ENCODE measurements around the gene PRKAG2.

Gene PRKAG2

DNA sequence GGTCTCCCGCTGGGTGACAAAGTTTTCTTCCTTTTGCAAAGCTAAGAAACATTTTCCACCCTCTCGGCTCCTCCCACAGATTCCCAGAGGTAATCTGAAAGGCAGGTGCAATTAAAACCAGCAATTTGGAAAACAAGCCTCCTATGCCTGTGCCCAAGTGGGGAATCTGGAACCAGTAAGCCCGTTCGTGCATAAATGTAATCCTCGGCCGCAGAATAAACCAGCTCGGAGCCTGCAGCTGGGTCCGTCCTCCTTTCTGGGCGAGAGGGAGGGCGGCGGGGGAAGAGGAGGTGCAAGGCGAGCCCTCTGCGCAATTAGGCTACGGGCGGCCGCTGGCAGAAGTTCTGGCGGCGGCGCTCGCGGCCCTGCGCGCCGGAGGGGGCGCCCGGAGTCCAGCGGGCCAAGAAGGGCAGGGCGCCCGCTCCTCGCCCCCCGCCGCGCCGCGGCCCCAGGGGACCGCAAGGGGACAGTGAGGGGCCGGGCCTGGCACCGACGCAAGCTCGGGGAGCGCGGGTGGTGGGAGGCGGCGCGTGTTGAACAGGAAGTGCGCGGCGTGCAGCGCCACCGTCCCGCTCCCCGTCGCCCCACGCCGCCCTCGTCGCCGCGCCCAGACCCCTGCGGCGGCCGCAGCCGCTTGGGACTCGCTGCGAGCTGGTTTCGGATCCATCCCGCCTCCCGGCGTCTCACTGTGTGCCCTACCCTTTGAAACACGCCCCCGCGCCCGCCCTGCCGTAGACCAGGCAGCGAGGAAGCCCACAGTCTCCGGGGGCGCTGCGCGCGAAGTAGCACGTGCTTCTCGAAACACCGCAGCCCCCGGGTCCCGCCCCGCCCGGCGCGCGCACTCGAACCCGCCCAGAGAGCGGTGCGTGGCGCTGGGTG is at the start of gene PRKAG2:
TSS of gene PRKAG2 (minus strand) at position 217 of the 879 bp plus-strand sequence. CDS start 495 bp downstream, outside the sequence.
- no peaks in the 10 kb centered on the region for H3K27me3 ChIP-seq (ENCODE audit: control insufficient read depth in 1 of 2, insufficient read depth in 2 of 2, low read length in 2 of 2)
- peak within 1 kb of the TSS; percentile 60 for H3K27ac ChIP-seq (ENCODE audit: low read length)
- H3K4me3 ChIP-seq (ENCODE audit: low read length in 2 of 2), result peak within 1 kb of the TSS; percentile 82 to 86
- H3K9me3 ChIP-seq (ENCODE audit: control insufficient read depth in 2 of 2, low read length in 2 of 2), result no peaks in the 10 kb centered on the region
- peak within 1 kb of the TSS; percentile 58 to 62 for H3K9ac ChIP-seq (ENCODE audit: low read length in 2 of 2)
- H3K36me3 ChIP-seq (ENCODE audit: control insufficient read depth in 2 of 2, insufficient read depth in 2 of 2, low read length in 2 of 2), result no peaks in the 10 kb centered on the region
- peaks cover 23% of the 10 kb centered on the region for H3K4me1 ChIP-seq (ENCODE audit: control insufficient read depth, insufficient read depth, low read length)

DNA sequence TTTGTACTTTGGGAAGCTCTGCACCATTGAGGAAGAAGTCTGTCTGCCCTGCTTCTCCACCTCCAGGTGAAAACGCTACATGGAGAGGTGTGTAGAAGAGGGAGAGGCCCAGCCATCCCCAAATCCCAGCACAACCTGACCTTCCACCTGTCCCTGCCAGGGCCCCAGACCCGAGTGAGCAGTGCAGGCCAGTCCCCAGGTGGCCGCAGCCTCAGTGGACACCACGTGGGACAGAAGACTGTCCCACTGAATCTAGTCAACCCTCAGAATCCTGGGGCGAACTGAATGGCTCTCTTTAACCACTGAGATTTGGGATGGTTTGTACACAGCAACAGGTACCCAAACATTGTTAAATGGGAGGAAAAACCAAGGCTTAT is 49.4 kb upstream of the PRKAG2 start:
- Histone ChIP-seq H3K36me3 (ENCODE audit: control insufficient read depth in 2 of 2, insufficient read depth in 2 of 2, low read length in 2 of 2) (no peaks in the 10 kb centered on the region), H3K9ac (ENCODE audit: low read length in 2 of 2) (no peak overlapping the region), H3K27ac (ENCODE audit: low read length) (peak overlapping the region; percentile 64), H3K4me3 (ENCODE audit: low read length in 2 of 2) (no peak overlapping the region), H3K27me3 (ENCODE audit: control insufficient read depth in 1 of 2, insufficient read depth in 2 of 2, low read length in 2 of 2) (no peaks in the 10 kb centered on the region), H3K4me1 (ENCODE audit: control insufficient read depth, insufficient read depth, low read length) (peaks cover 11% of the 10 kb centered on the region), H3K9me3 (ENCODE audit: control insufficient read depth in 2 of 2, low read length in 2 of 2) (no peaks in the 10 kb centered on the region)

DNA sequence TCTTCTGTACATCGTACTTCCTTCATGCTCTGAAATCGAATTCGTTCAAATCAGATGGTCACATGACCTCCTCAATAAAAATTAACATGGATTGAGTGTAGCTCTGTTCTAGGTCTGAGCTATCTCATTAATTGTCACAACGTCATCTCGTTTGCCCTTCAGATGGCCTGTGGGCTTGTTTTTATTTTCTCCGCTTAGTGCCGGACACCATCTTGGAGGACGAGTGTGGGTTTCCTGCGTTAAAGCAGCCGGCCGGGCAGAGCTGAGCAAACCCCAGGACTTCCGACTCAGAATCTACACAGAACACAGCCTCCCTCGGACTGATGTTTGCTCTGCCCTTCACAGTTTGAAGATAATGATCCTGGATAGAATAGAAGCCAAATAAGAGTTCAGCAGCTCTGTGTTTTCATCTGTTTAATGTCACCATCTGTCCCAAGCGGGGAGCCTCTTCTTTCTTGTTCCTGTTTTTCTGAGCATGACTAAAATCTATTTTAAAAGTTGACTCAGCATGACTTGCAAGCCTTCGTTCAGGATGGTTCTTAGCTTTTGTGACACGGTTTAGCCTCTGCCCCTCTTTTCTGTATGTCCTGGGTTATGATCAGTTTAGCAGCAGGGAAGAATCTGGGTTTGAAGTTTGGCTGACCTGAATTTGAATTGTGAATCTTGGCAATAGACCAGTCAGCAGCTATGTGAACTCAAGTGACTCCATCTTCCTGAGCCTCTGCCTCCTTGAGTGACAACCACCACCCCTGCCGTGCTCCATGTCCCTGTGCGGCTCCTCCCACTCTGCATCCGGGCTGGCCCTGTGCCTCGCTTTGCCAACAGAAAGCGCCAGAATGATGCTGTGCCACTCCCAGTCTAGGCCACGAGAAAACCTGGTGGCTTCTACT is 48.8 kb upstream of the PRKAG2 start:
- H3K4me3 ChIP-seq (ENCODE audit: low read length in 2 of 2), result peak overlapping the region; percentile 44 to 63
- peaks cover 11% of the 10 kb centered on the region for H3K4me1 ChIP-seq (ENCODE audit: control insufficient read depth, insufficient read depth, low read length)
- peak overlapping the region; percentile 64 for H3K27ac ChIP-seq (ENCODE audit: low read length)
- no peaks in the 10 kb centered on the region for H3K36me3 ChIP-seq (ENCODE audit: control insufficient read depth in 2 of 2, insufficient read depth in 2 of 2, low read length in 2 of 2)
- no peaks in the 10 kb centered on the region for H3K27me3 ChIP-seq (ENCODE audit: control insufficient read depth in 1 of 2, insufficient read depth in 2 of 2, low read length in 2 of 2)
- H3K9ac ChIP-seq (ENCODE audit: low read length in 2 of 2), result peak overlapping the region; percentile 12 to 47
- no peaks in the 10 kb centered on the region for H3K9me3 ChIP-seq (ENCODE audit: control insufficient read depth in 2 of 2, low read length in 2 of 2)

DNA sequence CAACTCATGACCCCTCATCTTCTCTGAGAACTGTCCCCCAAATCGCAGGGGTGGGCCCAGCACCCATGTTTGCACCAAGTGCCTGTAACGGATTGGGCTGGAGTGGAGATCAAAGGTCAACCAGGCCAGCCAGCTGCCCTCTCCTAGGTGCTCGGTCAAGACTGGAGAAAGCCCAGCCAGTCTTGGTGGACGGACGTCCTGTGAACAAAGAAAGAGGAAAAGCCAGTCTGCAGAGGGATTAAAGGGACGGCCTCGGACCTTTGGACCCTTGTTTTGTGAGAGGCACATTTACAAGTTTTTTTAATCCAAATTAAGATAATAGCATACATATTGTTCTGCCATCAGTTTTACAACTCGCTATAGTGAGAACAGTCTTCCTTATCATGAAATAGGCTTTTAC is 47.6 kb upstream of the PRKAG2 start:
- H3K4me3 ChIP-seq (ENCODE audit: low read length in 2 of 2), result no peak overlapping the region
- H3K9ac ChIP-seq (ENCODE audit: low read length in 2 of 2), result no peak overlapping the region
- no peaks in the 10 kb centered on the region for H3K36me3 ChIP-seq (ENCODE audit: control insufficient read depth in 2 of 2, insufficient read depth in 2 of 2, low read length in 2 of 2)
- peaks cover 11% of the 10 kb centered on the region for H3K4me1 ChIP-seq (ENCODE audit: control insufficient read depth, insufficient read depth, low read length)
- no peaks in the 10 kb centered on the region for H3K27me3 ChIP-seq (ENCODE audit: control insufficient read depth in 1 of 2, insufficient read depth in 2 of 2, low read length in 2 of 2)
- H3K27ac ChIP-seq (ENCODE audit: low read length), result no peak overlapping the region
- H3K9me3 ChIP-seq (ENCODE audit: control insufficient read depth in 2 of 2, low read length in 2 of 2), result no peaks in the 10 kb centered on the region

DNA sequence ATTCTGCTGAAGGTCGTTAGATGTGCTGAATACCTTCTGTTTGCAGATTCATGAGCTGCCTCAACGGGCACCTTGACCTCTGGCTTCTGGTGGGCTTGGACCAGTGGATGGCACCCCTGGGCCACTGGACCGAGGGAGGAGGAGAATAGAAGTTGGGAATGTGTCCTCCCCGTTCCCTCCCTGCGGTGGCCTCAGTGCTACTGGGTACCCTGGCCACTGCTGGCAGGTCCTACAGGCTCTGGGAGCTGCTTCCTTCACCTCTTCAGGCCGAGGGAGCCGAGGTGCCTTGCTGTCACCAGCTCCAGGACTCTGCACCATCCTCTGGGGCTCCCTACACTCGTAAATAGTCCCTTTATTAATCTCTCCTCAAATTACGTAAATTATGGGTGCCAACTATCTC is 47.1 kb upstream of the PRKAG2 start:
- H3K27ac ChIP-seq (ENCODE audit: low read length), result no peak overlapping the region
- no peaks in the 10 kb centered on the region for H3K9me3 ChIP-seq (ENCODE audit: control insufficient read depth in 2 of 2, low read length in 2 of 2)
- no peaks in the 10 kb centered on the region for H3K36me3 ChIP-seq (ENCODE audit: control insufficient read depth in 2 of 2, insufficient read depth in 2 of 2, low read length in 2 of 2)
- H3K4me3 ChIP-seq (ENCODE audit: low read length in 2 of 2), result no peak overlapping the region
- H3K9ac ChIP-seq (ENCODE audit: low read length in 2 of 2), result no peak overlapping the region
- peaks cover 11% of the 10 kb centered on the region for H3K4me1 ChIP-seq (ENCODE audit: control insufficient read depth, insufficient read depth, low read length)
- H3K27me3 ChIP-seq (ENCODE audit: control insufficient read depth in 1 of 2, insufficient read depth in 2 of 2, low read length in 2 of 2), result no peaks in the 10 kb centered on the region

DNA sequence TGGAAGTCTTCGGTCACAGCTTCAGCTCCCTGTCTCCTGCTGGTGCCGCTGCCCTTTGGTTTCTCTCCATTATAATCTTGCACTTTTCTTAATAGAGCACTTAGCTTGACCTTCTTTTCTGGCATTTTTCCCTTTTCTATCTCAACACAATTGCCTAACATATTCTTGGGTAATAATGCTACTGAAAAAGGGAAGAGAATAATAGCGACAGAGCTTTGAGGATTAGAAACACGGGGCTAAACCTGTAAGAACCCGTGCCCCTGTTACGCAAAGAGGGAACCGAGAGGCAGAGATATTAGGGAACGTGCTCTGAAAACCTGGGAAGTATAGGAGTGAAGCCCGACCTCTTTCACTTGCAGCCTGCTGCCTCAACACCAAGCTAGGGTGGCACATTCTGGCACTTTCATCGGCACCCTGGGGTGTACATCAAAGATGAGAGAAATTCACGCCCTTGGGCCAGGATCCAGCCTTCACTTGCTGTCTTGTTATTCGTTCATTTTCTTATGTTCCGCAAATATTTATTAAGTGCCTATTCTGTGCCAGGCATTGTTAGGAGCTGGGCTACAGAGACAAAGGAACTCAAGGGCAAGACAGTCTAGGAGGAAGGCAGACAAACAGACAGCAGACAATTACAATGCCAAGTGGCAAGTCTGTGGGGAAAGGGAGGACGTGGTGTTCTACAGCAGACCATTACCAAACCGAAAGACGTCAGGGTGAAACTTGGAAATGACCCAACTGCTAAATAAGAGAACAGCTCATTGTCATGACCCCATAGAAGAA is 46.4 kb upstream of the PRKAG2 start:
- Histone ChIP-seq H3K4me3 (ENCODE audit: low read length in 2 of 2) (no peak overlapping the region), H3K4me1 (ENCODE audit: control insufficient read depth, insufficient read depth, low read length) (peaks cover 11% of the 10 kb centered on the region), H3K9ac (ENCODE audit: low read length in 2 of 2) (no peak overlapping the region), H3K27me3 (ENCODE audit: control insufficient read depth in 1 of 2, insufficient read depth in 2 of 2, low read length in 2 of 2) (no peaks in the 10 kb centered on the region), H3K36me3 (ENCODE audit: control insufficient read depth in 2 of 2, insufficient read depth in 2 of 2, low read length in 2 of 2) (no peaks in the 10 kb centered on the region), H3K9me3 (ENCODE audit: control insufficient read depth in 2 of 2, low read length in 2 of 2) (no peaks in the 10 kb centered on the region), H3K27ac (ENCODE audit: low read length) (no peak overlapping the region)

DNA sequence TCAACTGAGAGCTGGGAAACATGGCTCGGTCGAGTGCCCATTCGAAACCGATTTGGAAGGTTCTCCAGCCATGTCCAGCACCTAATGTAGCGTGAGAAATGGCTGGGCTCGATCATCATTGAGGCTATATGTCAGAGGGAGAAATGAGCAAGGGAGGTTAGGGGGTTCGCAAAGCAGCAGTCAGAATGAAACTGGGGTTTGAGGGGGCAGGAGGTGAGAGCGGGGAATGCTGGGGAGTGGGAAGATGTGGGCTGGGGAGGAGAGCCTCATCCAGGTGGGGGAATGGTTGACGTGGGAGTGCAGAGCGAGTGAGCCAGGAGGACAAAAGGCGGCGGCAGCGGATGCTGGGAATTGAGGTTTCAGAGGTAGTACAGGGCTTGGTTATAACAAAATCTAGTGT is 44.5 kb upstream of the PRKAG2 start:
- Histone ChIP-seq H3K9ac (ENCODE audit: low read length in 2 of 2) (no peak overlapping the region), H3K27me3 (ENCODE audit: control insufficient read depth in 1 of 2, insufficient read depth in 2 of 2, low read length in 2 of 2) (no peaks in the 10 kb centered on the region), H3K4me3 (ENCODE audit: low read length in 2 of 2) (no peak overlapping the region), H3K36me3 (ENCODE audit: control insufficient read depth in 2 of 2, insufficient read depth in 2 of 2, low read length in 2 of 2) (no peaks in the 10 kb centered on the region), H3K27ac (ENCODE audit: low read length) (no peak overlapping the region), H3K9me3 (ENCODE audit: control insufficient read depth in 2 of 2, low read length in 2 of 2) (no peaks in the 10 kb centered on the region), H3K4me1 (ENCODE audit: control insufficient read depth, insufficient read depth, low read length) (peaks cover 11% of the 10 kb centered on the region)

DNA sequence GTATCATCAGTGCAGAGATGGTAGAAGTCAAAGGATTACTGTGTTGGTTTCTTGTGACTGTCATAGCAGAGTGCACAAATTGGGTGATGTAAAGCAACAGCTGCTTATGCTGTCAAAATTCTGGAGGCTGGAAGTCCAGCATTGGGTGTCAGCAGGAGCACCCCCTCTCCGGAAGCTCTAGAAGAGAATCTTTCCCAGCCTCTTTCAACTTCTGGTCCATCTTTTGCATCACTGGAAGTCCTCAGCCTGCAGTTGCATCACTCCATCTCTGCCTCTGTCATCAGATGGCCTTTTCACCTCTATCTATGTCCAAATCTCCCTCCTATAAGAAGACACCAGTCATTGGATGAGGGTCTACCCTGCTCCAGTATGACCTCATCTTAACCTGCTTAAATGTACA is 43.6 kb upstream of the PRKAG2 start:
- H3K9me3 ChIP-seq (ENCODE audit: control insufficient read depth in 2 of 2, low read length in 2 of 2), result no peaks in the 10 kb centered on the region
- H3K4me3 ChIP-seq (ENCODE audit: low read length in 2 of 2), result no peak overlapping the region
- no peak overlapping the region for H3K9ac ChIP-seq (ENCODE audit: low read length in 2 of 2)
- peaks cover 3% of the 10 kb centered on the region for H3K4me1 ChIP-seq (ENCODE audit: control insufficient read depth, insufficient read depth, low read length)
- H3K27me3 ChIP-seq (ENCODE audit: control insufficient read depth in 1 of 2, insufficient read depth in 2 of 2, low read length in 2 of 2), result no peaks in the 10 kb centered on the region
- no peak overlapping the region for H3K27ac ChIP-seq (ENCODE audit: low read length)
- H3K36me3 ChIP-seq (ENCODE audit: control insufficient read depth in 2 of 2, insufficient read depth in 2 of 2, low read length in 2 of 2), result no peaks in the 10 kb centered on the region

DNA sequence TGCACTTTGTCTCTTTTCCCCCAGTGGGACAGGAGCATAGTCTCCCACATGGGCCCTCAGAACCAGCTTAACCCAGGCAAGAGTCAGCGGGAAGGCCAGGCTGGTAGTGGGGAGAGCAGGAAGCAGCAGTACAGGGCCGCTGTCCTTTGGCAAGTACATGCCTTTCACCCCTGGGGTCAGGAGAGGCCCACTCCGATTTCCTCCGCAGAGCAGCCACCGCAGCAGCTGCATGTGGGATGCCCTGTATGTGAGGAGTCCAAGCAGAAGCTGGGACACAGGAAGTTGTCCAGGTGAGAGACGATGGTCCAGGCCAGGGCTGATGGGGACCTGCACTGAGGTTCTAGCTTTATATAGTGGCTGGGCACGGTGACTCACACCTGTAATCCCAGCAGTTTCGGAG is 42.7 kb upstream of the PRKAG2 start:
- Histone ChIP-seq H3K36me3 (ENCODE audit: control insufficient read depth in 2 of 2, insufficient read depth in 2 of 2, low read length in 2 of 2) (no peaks in the 10 kb centered on the region), H3K4me3 (ENCODE audit: low read length in 2 of 2) (no peak overlapping the region), H3K9ac (ENCODE audit: low read length in 2 of 2) (no peak overlapping the region), H3K4me1 (ENCODE audit: control insufficient read depth, insufficient read depth, low read length) (peaks cover 2% of the 10 kb centered on the region), H3K9me3 (ENCODE audit: control insufficient read depth in 2 of 2, low read length in 2 of 2) (peaks cover 0 to under 1% of the 10 kb centered on the region in 2 donors), H3K27ac (ENCODE audit: low read length) (no peak overlapping the region), H3K27me3 (ENCODE audit: control insufficient read depth in 1 of 2, insufficient read depth in 2 of 2, low read length in 2 of 2) (no peaks in the 10 kb centered on the region)

DNA sequence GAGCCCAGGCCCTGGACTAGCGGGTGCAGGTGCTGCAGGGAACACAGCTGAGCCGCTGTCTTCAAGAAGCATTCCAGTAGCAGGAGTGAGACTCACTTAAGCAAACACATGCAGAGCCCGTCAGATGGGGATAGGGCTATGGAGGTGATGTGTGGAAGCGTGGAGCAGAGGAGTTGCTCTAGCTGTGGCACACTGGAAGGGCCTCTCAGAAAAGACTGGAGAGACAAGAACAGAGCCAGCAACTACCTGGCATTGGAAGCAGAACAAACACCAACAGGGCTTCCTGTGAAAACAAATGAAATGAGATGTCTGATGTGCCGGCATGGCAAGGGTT is 41.6 kb upstream of the PRKAG2 start:
- H3K27me3 ChIP-seq (ENCODE audit: control insufficient read depth in 1 of 2, insufficient read depth in 2 of 2, low read length in 2 of 2), result no peaks in the 10 kb centered on the region
- H3K27ac ChIP-seq (ENCODE audit: low read length), result no peak overlapping the region
- H3K4me3 ChIP-seq (ENCODE audit: low read length in 2 of 2), result no peak overlapping the region
- no peak overlapping the region for H3K9ac ChIP-seq (ENCODE audit: low read length in 2 of 2)
- peaks cover 2% of the 10 kb centered on the region for H3K4me1 ChIP-seq (ENCODE audit: control insufficient read depth, insufficient read depth, low read length)
- peaks cover 0 to 4% of the 10 kb centered on the region in 2 donors for H3K9me3 ChIP-seq (ENCODE audit: control insufficient read depth in 2 of 2, low read length in 2 of 2)
- H3K36me3 ChIP-seq (ENCODE audit: control insufficient read depth in 2 of 2, insufficient read depth in 2 of 2, low read length in 2 of 2), result no peaks in the 10 kb centered on the region

Data from stomach smooth muscle (tissue), 2 donors.